Heart left ventricle (tissue), 13 donors: ENCODE measurements around the gene SYNRG.
"Not testable (repeated sequence)": the region's sequence is repeated elsewhere in the genome, so short reads cannot be mapped to it uniquely, and the experiment has no call there.

Source experiments
- CTCF ChIP-seq, 12 donors: fragments of 200-600 bp; sonication (generic) in 4 of 12; IDR thresholded peaks; one replicate each; pipeline versions ENCODE4 v1.5.0 to v1.8.0; 2018 to 2022; ENCODE audit warnings: antibody characterized with exemption in 12 of 12, mild to moderate bottlenecking in 5 of 12
- POLR2A ChIP-seq, 2 donors: fragments of 450-650 bp; IDR thresholded peaks; one replicate each; pipeline ENCODE4 v1.6.1; 2017; ENCODE audit warnings: antibody characterized with exemption in 2 of 2, mild to moderate bottlenecking in 2 of 2, moderate library complexity in 2 of 2
- donor health status: ischemic (EF 13 %, LVEDD 7.1; RV severe dilation, severe dysfunction).
- donor health status: DM: no; HTN: yes; CAD: no.
- donor health status: DM: no; HTN: no; CAD: no.
- donor health status: ischemic (EF 25% LVEDD 6.9; RV normal size, moderate dysfunction).
- donor health status: ischemic (EF 25% LVEDD 5.7; RV mildly dilated, moderate dysfunction).
- donor health status: ischemic (EF 35%, LVEDD 5.7; RV mildly dilated, moderate dysfunction).
- donor health status: nonischemic (EF 11% LVEDD 7.7; RV severe dilation, severe dysfunction).
- donor health status: DM: yes; HTN: yes; CAD: no.
- donor health status: PGD.
- donor health status: ischemic (EF 29% LVEDD 5.4; RV normal size, mild dysfunction).
- donor health status: nonischemic (EF 23%, LVEDD 6.1; RV moderate dilation, normal function).

- TF ChIP-seq POLR2A, CTCF (IDR thresholded peaks at IDR 0.05): not testable (repeated sequence)
These were observed 813 bp upstream of the SYNRG start for GRCh38 chr17:37610041-37610420.
